Measurements from ENCODE around the gene NELFCD. TPM values are rescaled to one million over a fixed set of nuclear protein-coding genes. Genes with fewer than 3 reads are reported as not detected.
A peak's percentile ranks its signal among the peaks of the same experiment; 100 is the strongest.

Gene NELFCD
- total RNA-seq, 1 donor, result 46.7 TPM

GRCh38 chr20:58991715-58992114, 10.7 kb downstream of the NELFCD start:
- Histone ChIP-seq H3K4me3 (ENCODE audit: insufficient read depth, low read length) (no peak overlapping the region), H3K9me3 (ENCODE audit: low read depth, low read length) (no peaks in the 10 kb centered on the region), H3K79me2 (ENCODE audit: insufficient read depth, low read length) (peaks cover 5% of the 10 kb centered on the region), H4K20me1 (ENCODE audit: insufficient read depth, low read length) (peaks cover 19% of the 10 kb centered on the region), H3K4me1 (ENCODE audit: insufficient read depth, low read length) (no peaks in the 10 kb centered on the region), H3K4me2 (ENCODE audit: insufficient read depth, low read length) (no peak overlapping the region), H3K36me3 (ENCODE audit: insufficient read depth, low read length) (peaks cover 91% of the 10 kb centered on the region), H3K27ac (ENCODE audit: low read depth, low read length) (no peak overlapping the region), H3K27me3 (ENCODE audit: insufficient read depth, low read length) (no peaks in the 10 kb centered on the region), H2AFZ (ENCODE audit: low read length) (no peak overlapping the region)
- TF ChIP-seq CTCF (IDR thresholded peaks at IDR 0.05; ENCODE audit: extremely low read depth, low read depth, low read length), result no peak
- DNase-seq (ENCODE audit: insufficient read length, low spot score, missing footprints), result no peak

GRCh38 chr20:58992911-58993310, 11.9 kb downstream of the NELFCD start:
- no peak for TF ChIP-seq CTCF (IDR thresholded peaks at IDR 0.05; ENCODE audit: extremely low read depth, low read depth, low read length)
- peaks cover 91% of the 10 kb centered on the region for H3K36me3 ChIP-seq (ENCODE audit: insufficient read depth, low read length)
- no peaks in the 10 kb centered on the region for H3K79me2 ChIP-seq (ENCODE audit: insufficient read depth, low read length)
- H3K27me3 ChIP-seq (ENCODE audit: insufficient read depth, low read length), result no peaks in the 10 kb centered on the region
- no peak overlapping the region for H2AFZ ChIP-seq (ENCODE audit: low read length)
- no peak overlapping the region for H3K4me2 ChIP-seq (ENCODE audit: insufficient read depth, low read length)
- no peaks in the 10 kb centered on the region for H3K4me1 ChIP-seq (ENCODE audit: insufficient read depth, low read length)
- no peak overlapping the region for H3K27ac ChIP-seq (ENCODE audit: low read depth, low read length)
- DNase-seq (ENCODE audit: insufficient read length, low spot score, missing footprints), result peak; percentile 80
- no peak overlapping the region for H3K4me3 ChIP-seq (ENCODE audit: insufficient read depth, low read length)
- peaks cover 16% of the 10 kb centered on the region for H4K20me1 ChIP-seq (ENCODE audit: insufficient read depth, low read length)
- no peaks in the 10 kb centered on the region for H3K9me3 ChIP-seq (ENCODE audit: low read depth, low read length)

- peaks cover 16% of the 10 kb centered on the region for H4K20me1 ChIP-seq (ENCODE audit: insufficient read depth, low read length)
- no peak overlapping the region for H3K4me3 ChIP-seq (ENCODE audit: insufficient read depth, low read length)
- H3K4me1 ChIP-seq (ENCODE audit: insufficient read depth, low read length), result no peaks in the 10 kb centered on the region
- H3K4me2 ChIP-seq (ENCODE audit: insufficient read depth, low read length), result no peak overlapping the region
- H3K36me3 ChIP-seq (ENCODE audit: insufficient read depth, low read length), result peaks cover 91% of the 10 kb centered on the region
- H3K79me2 ChIP-seq (ENCODE audit: insufficient read depth, low read length), result no peaks in the 10 kb centered on the region
- TF ChIP-seq CTCF (IDR thresholded peaks at IDR 0.05; ENCODE audit: extremely low read depth, low read depth, low read length), result no peak
- H3K9me3 ChIP-seq (ENCODE audit: low read depth, low read length), result no peaks in the 10 kb centered on the region
- no peak overlapping the region for H2AFZ ChIP-seq (ENCODE audit: low read length)
- DNase-seq (ENCODE audit: insufficient read length, low spot score, missing footprints), result peak; percentile 78
- no peaks in the 10 kb centered on the region for H3K27me3 ChIP-seq (ENCODE audit: insufficient read depth, low read length)
- no peak overlapping the region for H3K27ac ChIP-seq (ENCODE audit: low read depth, low read length)
Observed at GRCh38 chr20:58993332-58994248, 12.5 kb downstream of the NELFCD start.

- H3K4me3 ChIP-seq (ENCODE audit: insufficient read depth, low read length), result no peak overlapping the region
- peaks cover 16% of the 10 kb centered on the region for H4K20me1 ChIP-seq (ENCODE audit: insufficient read depth, low read length)
- no peak overlapping the region for H3K27ac ChIP-seq (ENCODE audit: low read depth, low read length)
Observed at GRCh38 chr20:58994390-58995159, 13.5 kb downstream of the NELFCD start.

More at GRCh38 chr20:58994390-58995159, 13.5 kb downstream of the NELFCD start:
- H3K36me3 ChIP-seq (ENCODE audit: insufficient read depth, low read length), result peaks cover 90% of the 10 kb centered on the region
- H3K4me2 ChIP-seq (ENCODE audit: insufficient read depth, low read length), result no peak overlapping the region
- no peaks in the 10 kb centered on the region for H3K79me2 ChIP-seq (ENCODE audit: insufficient read depth, low read length)
- no peak overlapping the region for H2AFZ ChIP-seq (ENCODE audit: low read length)
- H3K9me3 ChIP-seq (ENCODE audit: low read depth, low read length), result no peaks in the 10 kb centered on the region
- no peaks in the 10 kb centered on the region for H3K4me1 ChIP-seq (ENCODE audit: insufficient read depth, low read length)
- no peaks in the 10 kb centered on the region for H3K27me3 ChIP-seq (ENCODE audit: insufficient read depth, low read length)
- DNase-seq (ENCODE audit: insufficient read length, low spot score, missing footprints), result peak; percentile 49
- TF ChIP-seq CTCF (IDR thresholded peaks at IDR 0.05; ENCODE audit: extremely low read depth, low read depth, low read length), result no peak

Data from osteoblast (primary cell).